ENCODE results near the gene CDH15. TPM values are rescaled to one million over a fixed set of nuclear protein-coding genes. Genes with fewer than 3 reads are reported as not detected.

Gene CDH15
- polyA plus RNA-seq, 1 donor from 2014 or later, result not detected

DNA sequence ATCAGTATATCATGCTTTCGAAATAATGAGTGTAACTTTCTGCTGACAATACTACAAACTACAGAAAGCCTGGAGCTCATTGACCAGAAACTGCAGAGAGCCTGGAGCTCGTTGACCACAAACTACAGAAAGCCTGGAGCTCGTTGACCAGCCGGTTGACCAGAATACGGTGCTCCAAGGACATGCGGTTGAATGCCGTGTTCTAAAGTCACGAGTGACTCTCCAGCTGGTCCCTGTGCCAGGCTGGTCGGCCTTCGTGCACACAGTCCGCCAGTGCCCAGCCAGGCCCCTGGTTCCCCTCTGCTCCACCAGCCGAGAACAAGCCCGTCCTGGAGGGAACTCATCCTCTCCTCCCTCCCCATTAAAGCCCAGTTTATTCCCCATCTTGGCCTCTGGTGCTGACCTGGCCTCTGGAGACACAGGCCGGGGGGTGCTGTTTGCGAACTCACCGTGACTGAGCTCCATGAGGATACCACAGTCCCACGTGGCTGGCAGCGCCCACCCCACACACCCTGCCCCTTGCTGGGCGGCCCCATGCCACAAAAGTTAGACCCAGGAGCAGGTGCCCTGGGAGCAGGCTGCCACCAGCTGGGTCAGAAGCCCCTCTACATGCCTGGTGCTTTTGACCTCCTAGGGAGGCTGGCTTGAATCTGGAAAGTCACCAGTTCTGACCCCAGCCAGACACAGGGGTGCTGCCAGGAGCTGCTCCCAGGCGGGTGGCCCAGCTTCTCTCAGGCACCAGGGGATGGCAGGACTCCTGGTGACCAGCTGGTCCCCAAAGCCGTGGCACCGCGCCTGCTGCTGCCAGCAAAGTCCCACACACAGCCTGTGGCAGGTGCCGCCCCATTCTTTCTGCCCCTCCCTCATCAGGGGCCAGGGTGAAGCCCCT, 15.5 kb upstream of the CDH15 start:
- TF ChIP-seq MXI1 (conservative IDR thresholded peaks at IDR 0.05; ENCODE audit: poor library complexity, severe bottlenecking) (no peak), SMC3 (conservative IDR thresholded peaks at IDR 0.05; ENCODE audit: poor library complexity) (no peak)
- Histone ChIP-seq H3K79me2 (replicated peaks; ENCODE audit: insufficient read depth, low read length) (no peaks in the 10 kb centered on the region), H2AFZ (ENCODE audit: low read depth, low read length) (no peak overlapping the region), H3K4me2 (ENCODE audit: low read length) (no peak overlapping the region), H3K27ac (ENCODE audit: low read length) (no peak overlapping the region), H3K9me3 (ENCODE audit: low read length) (no peaks in the 10 kb centered on the region), H3K9ac (ENCODE audit: low read length) (no peak overlapping the region), H4K20me1 (ENCODE audit: insufficient read depth) (no peaks in the 10 kb centered on the region), H3K4me3 (ENCODE audit: low read length) (no peak overlapping the region), H3K27me3 (ENCODE audit: insufficient read depth, low read depth, low read length) (no peaks in the 10 kb centered on the region), H3F3A (ENCODE audit: insufficient read depth, low read length, poor library complexity, severe bottlenecking) (no peaks in the 10 kb centered on the region), H3K36me3 (ENCODE audit: insufficient read depth, low read length) (no peaks in the 10 kb centered on the region), H3K9me2 (ENCODE audit: insufficient read depth, low read length) (no peaks in the 10 kb centered on the region)

DNA sequence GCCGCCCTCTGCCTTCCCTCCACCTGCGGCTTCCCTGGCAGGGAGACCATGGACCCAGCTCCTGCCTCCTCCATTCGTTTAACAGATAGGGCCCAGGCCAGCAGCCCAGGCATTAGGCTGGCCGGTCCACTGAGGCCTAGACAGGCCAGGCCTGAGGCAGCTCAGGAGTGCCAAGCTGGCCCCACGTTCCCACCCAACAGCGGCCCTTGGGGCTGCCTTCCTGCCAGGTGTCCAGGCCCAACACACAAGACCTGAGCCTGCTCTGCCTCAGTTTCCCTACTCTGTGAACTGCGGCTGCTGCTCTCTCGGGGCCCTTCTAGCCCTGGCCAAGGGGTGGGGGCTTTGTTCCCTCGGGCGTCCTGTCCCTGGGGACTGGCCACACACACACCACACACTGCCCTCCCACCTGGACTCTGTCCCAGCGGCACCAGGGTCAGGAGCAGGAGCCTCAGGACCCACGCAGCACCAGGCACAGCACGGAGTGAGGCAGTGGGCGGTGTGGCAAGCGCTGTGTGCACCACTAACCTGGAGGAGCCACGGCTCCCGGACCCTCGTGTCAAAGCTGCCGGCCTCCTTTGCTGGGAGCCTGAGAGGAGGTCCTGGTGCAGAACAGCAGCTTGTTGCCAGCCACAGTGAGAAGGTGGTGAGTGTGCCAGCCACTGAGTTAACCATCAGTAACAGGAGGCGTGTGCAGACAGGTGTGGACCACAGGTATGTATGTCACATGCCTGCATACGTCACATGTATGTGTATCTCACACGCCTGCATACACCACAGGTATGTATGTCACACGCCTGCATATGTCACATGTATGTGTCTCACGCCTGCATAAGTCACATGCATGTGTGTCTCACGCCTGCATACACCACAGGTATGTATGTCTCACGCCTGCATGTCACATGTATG, 14.6 kb upstream of the CDH15 start:
- Histone ChIP-seq H3F3A (ENCODE audit: insufficient read depth, low read length, poor library complexity, severe bottlenecking) (no peaks in the 10 kb centered on the region), H3K4me3 (ENCODE audit: low read length) (no peak overlapping the region), H3K4me2 (ENCODE audit: low read length) (no peak overlapping the region), H3K9me2 (ENCODE audit: insufficient read depth, low read length) (no peaks in the 10 kb centered on the region), H2AFZ (ENCODE audit: low read depth, low read length) (no peak overlapping the region), H3K79me2 (replicated peaks; ENCODE audit: insufficient read depth, low read length) (no peaks in the 10 kb centered on the region), H4K20me1 (ENCODE audit: insufficient read depth) (no peaks in the 10 kb centered on the region), H3K9me3 (ENCODE audit: low read length) (no peaks in the 10 kb centered on the region), H3K9ac (ENCODE audit: low read length) (no peak overlapping the region), H3K27ac (ENCODE audit: low read length) (no peak overlapping the region), H3K36me3 (ENCODE audit: insufficient read depth, low read length) (no peaks in the 10 kb centered on the region), H3K27me3 (ENCODE audit: insufficient read depth, low read depth, low read length) (no peaks in the 10 kb centered on the region)
- no peak for TF ChIP-seq TAF1 (IDR thresholded peaks at IDR 0.05; ENCODE audit: low read depth)
- TF ChIP-seq SMC3 (conservative IDR thresholded peaks at IDR 0.05; ENCODE audit: poor library complexity), result no peak
- TF ChIP-seq RAD21 (conservative IDR thresholded peaks at IDR 0.05), result no peak
- TF ChIP-seq EP300 (conservative IDR thresholded peaks at IDR 0.05; ENCODE audit: poor library complexity, severe bottlenecking), result no peak
- TF ChIP-seq, protein P1, sequence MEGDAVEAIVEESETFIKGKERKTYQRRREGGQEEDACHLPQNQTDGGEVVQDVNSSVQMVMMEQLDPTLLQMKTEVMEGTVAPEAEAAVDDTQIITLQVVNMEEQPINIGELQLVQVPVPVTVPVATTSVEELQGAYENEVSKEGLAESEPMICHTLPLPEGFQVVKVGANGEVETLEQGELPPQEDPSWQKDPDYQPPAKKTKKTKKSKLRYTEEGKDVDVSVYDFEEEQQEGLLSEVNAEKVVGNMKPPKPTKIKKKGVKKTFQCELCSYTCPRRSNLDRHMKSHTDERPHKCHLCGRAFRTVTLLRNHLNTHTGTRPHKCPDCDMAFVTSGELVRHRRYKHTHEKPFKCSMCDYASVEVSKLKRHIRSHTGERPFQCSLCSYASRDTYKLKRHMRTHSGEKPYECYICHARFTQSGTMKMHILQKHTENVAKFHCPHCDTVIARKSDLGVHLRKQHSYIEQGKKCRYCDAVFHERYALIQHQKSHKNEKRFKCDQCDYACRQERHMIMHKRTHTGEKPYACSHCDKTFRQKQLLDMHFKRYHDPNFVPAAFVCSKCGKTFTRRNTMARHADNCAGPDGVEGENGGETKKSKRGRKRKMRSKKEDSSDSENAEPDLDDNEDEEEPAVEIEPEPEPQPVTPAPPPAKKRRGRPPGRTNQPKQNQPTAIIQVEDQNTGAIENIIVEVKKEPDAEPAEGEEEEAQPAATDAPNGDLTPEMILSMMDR (IDR thresholded peaks at IDR 0.05; ENCODE audit: poor library complexity, severe bottlenecking), result no peak
- TF ChIP-seq, protein P2, sequence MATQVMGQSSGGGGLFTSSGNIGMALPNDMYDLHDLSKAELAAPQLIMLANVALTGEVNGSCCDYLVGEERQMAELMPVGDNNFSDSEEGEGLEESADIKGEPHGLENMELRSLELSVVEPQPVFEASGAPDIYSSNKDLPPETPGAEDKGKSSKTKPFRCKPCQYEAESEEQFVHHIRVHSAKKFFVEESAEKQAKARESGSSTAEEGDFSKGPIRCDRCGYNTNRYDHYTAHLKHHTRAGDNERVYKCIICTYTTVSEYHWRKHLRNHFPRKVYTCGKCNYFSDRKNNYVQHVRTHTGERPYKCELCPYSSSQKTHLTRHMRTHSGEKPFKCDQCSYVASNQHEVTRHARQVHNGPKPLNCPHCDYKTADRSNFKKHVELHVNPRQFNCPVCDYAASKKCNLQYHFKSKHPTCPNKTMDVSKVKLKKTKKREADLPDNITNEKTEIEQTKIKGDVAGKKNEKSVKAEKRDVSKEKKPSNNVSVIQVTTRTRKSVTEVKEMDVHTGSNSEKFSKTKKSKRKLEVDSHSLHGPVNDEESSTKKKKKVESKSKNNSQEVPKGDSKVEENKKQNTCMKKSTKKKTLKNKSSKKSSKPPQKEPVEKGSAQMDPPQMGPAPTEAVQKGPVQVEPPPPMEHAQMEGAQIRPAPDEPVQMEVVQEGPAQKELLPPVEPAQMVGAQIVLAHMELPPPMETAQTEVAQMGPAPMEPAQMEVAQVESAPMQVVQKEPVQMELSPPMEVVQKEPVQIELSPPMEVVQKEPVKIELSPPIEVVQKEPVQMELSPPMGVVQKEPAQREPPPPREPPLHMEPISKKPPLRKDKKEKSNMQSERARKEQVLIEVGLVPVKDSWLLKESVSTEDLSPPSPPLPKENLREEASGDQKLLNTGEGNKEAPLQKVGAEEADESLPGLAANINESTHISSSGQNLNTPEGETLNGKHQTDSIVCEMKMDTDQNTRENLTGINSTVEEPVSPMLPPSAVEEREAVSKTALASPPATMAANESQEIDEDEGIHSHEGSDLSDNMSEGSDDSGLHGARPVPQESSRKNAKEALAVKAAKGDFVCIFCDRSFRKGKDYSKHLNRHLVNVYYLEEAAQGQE (IDR thresholded peaks at IDR 0.05; ENCODE audit: borderline replicate concordance), result no peak
- no peak for TF ChIP-seq MXI1 (conservative IDR thresholded peaks at IDR 0.05; ENCODE audit: poor library complexity, severe bottlenecking)
- no peak for TF ChIP-seq POLR2AphosphoS5 (IDR thresholded peaks at IDR 0.05)
- TF ChIP-seq EZH2 (IDR thresholded peaks at IDR 0.05; ENCODE audit: borderline replicate concordance, insufficient read depth, low read length, poor library complexity, severe bottlenecking), result no peak

All from neural cell (in vitro differentiated cells).